GM03348 (cell line): ENCODE results near the gene ZCCHC17.

Experiments
- DNase-seq: peaks from one replicate; pipeline ENCODE4 v3.0.0; 2012; ENCODE audit warnings: low spot score

The ZCCHC17 gene

DNA sequence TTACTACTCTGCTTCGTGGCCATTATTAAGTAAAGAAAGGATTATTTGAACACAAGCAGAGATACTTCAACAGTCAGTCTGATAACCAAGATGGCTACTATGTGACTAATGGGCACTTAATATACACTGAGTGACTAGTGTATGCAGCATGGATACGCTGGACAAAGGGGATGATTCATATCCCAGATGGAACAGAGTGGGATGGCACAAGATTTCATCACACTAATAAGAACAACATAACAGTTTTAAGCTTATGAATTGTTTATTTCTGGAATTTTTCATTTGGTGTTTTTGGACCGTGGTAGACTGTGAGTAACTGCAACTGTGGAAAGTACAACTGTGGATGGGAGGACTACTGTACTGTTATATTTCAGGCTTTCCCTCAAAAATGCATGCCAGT lies 9.4 kb downstream of the ZCCHC17 start:
- peak; percentile 73 for DNase-seq

DNA sequence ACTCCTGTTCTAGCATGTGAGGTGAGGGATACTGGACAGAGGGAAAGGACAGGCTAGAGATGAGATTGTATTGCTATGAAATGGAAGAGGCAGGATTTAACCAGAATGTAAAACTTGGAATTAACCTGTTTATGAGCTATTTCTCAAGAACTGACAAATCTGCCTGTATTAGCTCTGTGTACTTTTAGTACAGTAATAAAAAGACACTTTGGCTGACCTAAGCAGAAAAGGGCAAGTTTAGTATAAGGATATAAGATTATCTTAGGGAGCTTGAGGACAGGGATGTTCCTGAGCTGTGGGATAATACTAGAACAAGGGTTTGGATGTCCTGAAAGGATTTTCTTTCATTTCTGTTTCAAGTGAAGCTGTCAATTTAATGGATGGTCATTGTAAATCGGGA lies 11.2 kb downstream of the ZCCHC17 start:
- DNase-seq: no peak

DNA sequence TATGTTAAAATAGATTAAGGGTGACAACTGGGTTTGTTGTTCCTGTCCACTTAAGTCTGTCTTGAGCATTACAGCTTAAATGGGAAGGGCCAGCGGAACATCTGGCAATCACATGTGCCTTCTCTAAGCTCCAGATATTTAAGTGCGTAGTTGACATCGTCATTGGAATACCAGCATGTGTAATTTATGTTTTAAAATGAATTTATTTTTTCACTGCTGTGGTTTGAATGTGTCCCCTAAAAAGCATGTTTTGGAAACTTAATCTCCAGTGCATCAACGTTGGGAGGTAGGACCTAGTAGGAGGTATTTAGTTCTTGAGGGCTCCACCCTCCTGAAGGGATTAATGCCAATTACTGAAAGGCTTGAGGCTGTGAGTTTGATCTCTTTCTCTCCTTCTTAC lies 13.4 kb downstream of the ZCCHC17 start:
- DNase-seq: peak; percentile 13

DNA sequence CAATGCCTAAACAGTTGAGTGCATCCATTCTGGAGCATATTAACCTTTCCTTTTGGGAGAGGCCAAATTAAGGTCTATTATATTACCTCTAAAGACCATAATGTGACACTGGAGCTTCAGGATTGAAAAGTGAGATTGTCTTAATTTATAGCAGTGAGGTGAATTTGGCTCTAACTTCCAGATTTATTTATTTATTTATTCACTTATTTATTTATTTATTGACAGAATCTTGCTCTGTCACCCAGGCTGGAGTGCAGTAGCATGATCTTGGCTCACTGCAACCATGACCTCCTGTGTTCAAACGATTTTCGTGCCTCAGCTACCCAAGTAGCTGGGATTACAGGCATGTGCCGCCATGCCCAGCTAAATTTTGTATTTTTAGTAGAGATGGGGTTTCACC lies 19.1 kb downstream of the ZCCHC17 start:
- DNase-seq: no peak

DNA sequence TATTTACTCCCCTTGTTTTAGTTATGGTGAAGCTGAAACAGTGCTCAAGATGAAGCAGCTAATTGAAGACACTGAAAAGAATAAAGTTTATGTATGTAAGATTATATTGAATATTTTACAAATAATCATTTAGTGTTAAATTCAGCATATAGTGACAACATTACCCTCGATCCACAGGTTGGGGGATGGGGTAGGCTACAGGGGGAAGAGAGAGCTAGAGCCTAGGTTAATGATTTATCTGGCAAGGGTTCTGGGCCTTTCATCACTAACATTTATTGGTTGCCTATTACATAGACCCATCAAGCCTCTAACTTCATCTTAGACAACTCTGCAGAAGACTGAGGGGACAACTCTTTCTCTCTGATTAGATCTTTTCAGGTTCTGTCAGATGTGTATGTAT lies 21.3 kb downstream of the ZCCHC17 start:
- DNase-seq: no peak

DNA sequence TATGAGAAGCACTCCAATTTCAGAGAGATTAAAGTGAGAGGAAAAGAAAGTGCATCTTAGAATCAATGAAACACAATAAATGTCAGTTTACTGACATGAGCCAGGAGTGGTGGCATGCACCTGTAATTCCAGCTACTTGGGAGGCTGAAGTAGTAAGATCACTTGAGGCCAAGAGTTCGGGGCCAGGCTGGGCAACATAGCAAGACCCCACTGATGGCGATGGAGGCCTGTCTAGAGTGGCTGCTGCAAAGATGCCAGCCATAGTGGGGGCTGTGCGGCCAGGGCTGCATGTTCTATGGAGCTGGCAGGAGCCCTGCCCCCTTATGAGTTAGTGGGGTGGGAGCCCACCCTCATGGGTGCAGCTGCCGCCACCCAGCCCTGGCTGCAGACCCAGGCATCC lies 27.3 kb downstream of the ZCCHC17 start:
- no peak for DNase-seq

DNA sequence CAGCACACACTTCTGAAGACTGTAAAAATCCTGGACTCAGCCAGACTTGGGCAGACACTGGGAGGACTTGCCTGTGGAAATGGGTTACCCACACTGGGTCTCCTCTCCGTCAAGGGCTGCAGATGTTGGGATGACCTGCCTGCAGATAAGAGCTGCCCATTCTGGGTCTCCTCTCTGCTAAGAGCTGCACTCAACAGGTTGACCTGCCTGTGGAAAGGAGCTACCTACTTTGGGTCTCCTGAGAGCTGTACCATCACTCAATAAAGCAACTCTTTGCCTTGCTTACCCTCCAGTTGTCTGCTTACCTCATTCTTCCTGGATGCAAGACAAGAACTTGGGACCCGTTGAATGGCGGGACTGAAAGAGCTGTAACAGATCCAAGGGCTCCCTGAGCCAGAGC lies 28.2 kb downstream of the ZCCHC17 start:
- no peak for DNase-seq

DNA sequence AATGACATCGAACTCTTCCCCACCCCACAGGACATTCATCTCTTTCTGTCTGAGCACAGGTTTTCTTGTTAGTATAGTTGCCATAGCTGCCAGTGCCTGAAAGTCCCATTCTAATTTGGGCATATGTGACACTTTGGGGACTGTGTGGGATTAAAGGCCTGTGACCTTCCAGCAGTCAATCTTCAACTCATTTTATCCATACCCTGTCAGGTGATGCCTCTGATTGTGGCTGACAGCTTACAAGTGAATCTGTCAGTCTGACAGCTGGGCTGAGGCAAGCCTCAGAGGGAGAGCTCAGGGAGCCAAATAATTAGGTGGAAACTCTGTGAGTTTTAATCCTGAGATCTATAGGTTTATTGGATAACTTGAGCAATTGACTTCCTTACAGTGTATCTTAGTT lies 29.6 kb downstream of the ZCCHC17 start:
- no peak for DNase-seq

DNA sequence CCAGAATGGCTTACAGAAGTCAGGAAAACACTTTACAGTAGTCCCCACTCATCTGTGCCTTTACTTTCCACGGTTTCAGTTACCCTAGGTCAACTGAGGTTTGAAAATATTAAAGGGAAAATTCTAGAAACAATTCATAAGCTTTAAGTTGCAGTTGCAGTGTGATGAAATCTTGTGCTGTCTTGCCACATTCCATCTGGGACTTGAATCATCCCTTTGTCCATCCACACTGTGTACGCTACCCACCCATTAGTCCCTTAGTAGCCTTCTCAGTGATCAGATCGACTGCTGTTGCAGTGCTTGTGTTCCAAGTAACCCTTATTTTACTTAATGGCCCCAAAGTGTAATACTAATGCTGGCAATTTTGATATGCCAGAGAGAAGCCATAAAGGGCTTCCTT lies 30.5 kb downstream of the ZCCHC17 start:
- DNase-seq: peak; percentile 50

DNA sequence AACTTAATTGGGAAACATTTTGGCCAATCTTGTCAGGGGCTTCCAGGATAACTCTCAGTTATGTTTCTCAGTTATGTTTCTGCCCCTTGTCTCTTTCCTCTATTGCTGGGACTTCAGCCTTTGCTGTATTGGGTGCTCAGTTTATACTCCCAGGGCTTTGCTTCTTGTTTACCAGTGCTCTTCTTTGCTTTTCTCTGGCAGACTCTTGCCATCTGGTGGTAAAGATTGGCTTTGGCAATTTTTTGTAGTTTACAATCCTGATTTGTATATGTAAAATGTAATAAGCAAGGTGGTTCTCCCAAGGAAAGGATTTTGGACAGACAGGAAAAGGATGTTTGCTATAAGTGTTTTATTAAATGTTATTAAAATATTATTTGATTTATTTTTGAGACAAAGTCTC lies 38.2 kb downstream of the ZCCHC17 start:
- DNase-seq: peak; percentile 57

DNA sequence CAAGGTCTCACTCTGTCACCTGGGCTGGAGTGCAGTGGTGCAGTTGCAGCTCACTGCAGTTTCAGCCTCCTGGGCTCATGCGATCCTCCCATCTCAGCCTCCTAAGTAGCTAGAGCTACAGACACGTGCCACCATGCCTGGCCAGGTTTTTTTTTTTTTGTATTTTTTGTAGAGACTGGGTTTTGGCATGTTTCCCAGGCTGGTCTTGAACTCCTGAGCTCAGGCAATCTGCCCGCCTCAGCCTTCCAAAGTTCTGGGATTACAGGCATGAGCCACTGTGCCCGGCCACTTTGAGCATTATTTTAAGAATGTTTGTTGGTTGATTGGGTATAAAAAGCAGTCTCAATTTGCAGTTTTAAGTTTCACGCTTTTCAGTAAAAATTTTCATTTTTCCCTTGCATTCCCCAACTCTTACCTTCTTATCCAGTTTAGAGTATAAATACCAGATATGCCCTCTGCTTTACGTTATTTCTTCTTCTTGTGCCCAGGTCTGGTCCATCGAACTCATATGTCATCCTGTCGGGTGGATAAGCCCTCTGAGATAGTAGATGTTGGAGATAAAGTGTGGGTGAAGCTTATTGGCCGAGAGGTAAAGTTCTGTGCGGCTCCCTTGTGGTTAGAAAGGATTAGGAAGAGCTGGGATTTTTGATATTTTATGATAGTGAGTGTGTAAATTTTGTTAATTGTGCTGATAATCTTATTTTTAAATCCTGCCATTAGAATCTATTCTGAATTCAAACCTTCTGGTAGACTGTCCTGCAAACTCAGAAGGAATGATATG lies 40.0 kb downstream of the ZCCHC17 start:
- no peak for DNase-seq

DNA sequence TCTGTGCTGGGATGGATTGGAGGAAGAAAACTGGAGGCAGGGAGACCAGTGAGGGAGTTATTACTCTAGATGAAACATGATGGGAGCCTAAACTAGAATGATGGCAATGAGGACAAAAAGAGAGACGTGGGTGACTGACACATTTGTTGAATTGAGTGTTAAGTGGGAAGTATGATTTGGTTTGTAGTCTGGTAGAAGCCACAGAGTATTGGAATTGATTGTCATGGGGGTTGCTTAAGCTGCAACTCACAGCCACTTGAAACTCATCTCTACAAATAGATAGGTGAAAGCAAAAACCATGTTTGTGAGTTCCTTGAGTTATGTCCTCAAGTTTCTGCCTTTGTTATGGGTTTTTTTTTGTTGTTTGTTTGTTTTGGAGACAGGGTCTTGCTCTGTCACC lies 47.7 kb downstream of the ZCCHC17 start:
- DNase-seq: no peak

DNA sequence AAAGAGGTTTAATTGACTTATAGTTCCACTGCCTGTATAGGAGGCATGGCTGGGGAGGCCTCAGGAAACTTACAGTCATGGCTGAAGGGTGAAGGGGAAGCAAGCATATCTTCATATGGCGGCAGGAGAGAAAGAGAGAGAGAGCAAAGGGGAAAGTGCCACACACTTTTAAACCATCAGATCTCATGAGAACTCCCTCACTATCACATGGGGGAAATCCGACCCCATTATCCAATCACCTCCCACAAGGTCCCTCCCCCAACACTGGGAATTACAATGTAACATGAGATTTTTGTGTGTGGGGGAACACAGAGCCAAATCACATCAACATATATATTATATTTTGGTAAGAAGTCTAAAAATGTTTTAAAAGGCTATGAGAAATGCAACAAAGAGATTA lies 48.8 kb downstream of the ZCCHC17 start:
- no peak for DNase-seq

DNA sequence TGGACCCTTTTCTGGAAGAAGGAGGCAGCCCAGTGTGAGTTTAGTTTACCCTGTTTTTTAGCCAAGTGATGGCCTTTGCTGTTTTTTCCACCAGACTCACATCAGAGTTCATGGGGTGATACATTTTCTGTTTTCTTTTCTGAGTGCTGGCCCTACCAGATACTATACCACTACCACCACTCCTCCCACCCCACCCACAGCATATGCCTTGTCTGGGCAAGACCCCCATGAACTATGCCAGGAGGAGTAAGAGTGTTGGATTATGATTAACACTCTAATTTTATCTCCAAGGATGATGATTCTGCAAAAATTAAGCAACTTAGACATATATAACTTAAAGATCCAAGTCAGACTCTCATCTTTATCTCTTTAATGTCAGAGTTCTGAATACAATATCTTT lies 50.0 kb downstream of the ZCCHC17 start:
- no peak for DNase-seq

DNA sequence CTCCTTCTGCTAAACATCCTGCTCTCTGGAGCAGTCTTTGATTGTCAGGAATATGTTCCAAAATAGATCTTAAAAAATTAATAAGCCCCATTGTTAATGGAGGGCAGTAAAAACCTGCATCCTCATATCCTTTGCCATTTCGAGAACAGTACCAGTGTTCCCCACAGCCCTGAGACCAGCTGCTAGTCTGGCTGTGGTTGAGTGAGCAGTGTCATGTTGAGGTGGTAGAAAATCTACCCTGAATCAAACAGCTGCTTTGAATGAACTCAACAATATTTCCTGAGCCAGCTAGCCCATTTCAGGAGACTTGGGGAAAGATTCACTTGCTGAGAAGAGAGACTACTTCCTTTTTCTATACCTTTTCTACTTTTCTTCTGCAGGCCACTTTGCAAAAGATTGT lies 51.6 kb downstream of the ZCCHC17 start:
- DNase-seq: no peak

DNA sequence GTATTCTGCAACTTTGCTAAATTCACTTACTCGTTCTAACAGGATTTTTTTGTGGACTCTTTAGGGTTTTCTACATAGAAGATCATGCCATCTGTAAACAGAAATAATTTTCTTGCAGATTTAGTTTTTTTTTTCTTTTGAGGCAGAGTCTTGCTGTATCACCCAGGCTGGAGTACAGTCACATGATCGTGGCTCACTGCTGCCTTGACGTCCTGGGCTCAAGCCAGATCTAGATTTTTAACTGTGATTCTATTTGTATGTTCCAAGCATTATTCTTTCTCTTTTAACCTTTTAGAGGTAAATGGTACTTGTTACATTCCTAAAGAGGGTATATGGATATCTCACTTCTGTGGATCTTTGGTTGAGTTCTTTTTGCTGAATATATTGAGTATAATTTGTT lies 57.5 kb downstream of the ZCCHC17 start:
- DNase-seq: no peak

DNA sequence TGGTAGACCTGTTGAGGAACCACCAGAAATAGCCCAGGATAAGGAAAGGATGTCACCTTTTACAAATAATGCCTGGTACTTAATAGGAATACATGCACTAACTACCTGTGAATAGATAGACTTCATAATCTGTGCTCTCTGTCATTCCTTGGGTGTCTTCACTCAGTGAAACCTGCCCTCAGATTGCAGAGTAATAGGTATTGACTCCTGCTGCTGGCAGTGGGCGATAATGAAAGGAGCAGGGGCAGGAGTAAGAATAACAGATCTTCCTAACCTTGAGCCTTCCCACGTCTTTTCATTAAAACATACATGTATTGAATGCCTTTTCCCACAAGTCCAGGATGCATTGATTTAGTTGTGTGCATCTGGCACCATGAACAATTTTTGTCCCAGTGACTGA lies 59.6 kb downstream of the ZCCHC17 start:
- no peak for DNase-seq

DNA sequence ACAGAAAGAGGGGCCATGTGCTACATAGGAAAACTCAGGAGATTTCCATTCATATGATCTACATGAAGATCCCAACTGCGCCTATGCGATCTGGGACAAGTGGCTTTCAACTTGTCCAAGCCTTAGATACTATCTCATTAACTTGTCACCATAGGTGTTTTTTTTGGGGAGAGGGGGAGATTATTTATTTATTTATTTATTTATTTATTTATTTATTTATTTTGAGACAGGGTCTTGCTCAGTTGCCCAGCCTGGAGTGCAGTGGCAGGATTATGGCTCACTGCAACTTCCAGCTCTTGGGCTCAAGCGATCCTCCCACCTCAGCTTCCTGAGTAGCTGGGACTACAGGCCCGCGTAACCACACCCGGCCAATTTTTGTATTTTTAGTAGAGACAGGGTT lies 64.8 kb downstream of the ZCCHC17 start:
- no peak for DNase-seq

DNA sequence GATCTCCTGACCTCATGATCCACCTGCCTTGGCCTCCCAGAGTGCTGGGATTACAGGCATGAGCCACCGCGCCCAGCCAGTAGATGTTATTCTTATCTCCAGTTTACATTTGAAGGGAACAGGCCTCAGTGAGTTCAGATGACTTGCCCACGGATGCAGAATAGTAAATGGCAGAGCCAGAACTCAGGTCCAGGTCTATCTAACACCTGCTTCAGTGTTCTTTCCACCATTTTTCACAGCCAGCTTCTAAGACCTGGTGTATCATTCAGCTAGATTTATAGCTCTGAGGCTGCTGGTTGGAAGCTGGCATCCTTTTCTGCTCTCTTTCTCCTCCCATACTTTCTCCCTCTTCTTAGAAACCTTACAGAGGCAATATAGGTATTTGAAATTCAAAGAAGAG lies 65.2 kb downstream of the ZCCHC17 start:
- DNase-seq: no peak

DNA sequence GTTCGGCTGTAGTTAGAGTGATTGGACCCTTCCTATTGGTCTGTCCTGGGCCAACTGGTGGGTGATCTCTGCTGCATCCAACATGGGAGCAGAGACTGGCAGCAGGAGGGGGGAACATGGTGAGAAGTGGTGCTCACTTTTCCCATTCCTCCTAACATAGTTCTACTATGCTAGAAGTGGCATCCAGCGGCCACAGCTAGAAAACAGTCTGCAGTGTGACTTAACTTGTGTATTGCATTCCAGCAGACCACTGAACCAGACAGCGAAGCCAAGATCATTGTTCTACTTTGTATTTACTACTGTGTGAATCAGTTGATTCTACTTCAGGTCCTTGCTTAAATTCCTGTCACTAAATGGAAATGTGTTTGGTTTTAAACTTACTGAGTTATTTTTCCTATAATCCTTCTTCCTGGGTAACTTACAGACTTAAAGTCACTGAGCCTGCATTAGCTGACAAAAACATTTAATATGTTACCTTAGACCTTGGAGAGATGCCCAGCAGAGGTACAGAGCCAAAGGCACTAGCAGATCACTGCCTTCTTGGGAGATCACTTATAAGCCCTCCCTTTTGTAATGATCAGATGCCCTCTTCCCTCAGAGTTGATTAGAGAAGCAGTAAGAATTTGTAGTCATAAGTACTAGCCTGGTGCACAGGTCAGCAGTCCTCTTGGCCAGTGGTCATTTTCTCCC lies 67.9 kb downstream of the ZCCHC17 start:
- DNase-seq: no peak

DNA sequence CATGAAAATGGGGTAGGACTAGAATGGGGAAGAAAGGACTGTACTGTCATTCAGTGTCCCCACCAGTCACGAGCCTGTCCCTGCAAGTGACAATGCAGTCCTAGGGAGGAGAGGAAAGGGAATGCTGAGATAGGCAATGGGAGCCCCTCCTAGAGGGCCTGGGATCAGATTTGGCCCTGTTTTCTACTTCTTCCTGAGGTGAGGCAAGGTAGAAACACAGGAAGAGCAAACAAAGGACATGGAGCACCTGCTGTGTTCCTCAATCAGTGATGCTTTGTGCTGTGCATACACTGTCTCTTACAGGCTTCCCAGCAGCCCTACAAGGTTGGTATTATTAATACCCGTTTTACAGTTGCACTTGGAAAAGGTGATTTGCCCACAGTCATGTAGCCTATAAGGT lies 70.0 kb downstream of the ZCCHC17 start:
- no peak for DNase-seq

DNA sequence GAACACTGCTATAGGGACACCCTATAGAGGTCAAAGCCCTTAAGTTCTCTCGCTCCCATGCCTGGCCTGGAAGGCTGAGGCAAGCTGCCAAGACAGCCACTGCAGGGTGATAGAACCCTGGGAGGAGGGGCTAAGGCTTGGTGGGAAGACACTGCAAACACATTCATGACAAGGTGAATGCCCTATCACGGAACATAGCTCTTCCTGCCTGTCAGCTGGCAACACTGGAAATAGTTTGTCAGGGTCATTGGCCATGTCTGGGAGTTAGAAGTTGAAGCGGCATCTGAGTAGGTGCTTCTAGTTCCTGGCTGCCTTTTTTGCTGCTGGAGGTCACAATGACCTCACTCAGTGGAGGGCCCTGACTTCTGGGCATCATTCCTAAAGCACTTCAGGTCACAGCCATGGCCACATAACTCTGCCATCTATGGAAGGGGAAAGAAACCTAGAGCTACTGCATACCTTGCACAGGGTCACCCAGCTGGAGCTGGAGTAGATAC lies 71.8 kb downstream of the ZCCHC17 start:
- no peak for DNase-seq

DNA sequence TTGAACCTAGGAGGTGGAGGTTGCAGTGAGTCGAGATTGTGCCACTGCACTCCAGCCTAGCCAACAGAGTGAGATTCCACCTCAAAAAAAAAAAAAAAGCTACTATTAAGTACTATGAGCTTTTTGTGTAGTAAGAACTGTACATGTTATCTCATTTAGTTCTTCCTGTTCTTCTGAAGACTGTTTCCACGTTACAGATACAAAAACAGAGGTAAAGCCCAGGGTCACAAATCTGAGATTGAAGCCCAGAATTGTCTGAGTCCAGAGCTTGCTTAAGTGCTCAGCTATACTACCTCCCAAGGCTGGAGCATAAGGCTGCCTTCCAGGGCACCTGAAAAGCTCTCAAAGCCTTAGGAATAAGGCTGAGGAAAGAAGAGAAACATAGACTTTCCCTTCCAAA lies 73.2 kb downstream of the ZCCHC17 start:
- DNase-seq: no peak

DNA sequence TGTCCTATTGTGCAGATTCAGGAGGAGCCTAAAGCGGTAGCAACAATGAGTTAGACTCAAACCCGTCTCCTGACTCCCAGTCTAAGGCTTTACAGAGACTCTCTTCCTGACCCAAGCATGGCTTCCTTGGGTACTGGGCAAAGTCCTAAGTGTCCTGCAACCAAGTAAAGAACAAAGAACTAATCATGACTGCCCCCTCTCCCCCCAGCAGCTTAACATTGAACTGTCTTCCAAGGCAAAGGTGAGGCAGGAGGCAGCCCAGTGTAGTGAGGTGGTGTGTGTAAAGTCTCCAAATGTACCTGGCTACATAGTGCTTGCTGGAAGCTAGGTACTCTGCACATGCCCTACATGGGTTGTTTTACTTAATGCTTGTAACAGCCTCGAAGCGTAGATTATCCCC lies 73.7 kb downstream of the ZCCHC17 start:
- DNase-seq: no peak
